H1 (cell line): ENCODE results near the gene FAF2. TPM values are rescaled to one million over a fixed set of nuclear protein-coding genes. Genes with fewer than 3 reads are reported as not detected.

ENCODE experiments used
- KDM5A ChIP-seq: fragments of 200-600 bp; IDR thresholded peaks from 2 replicates; pipeline ENCODE4 v1.7.1; 2012; ENCODE audit warnings: mild to moderate bottlenecking, low read length, inconsistent platforms, mixed read lengths
- POU5F1 ChIP-seq: IDR thresholded peaks from 2 replicates; pipeline ENCODE4 v1.6.1; 2011; ENCODE audit warnings: low read depth, mild to moderate bottlenecking, low read length, moderate library complexity
- polyA plus RNA-seq, 7 experiments: library from polyadenylated mRNA; depleted of rRNA in 3 of 7; stranded (reverse) in 5 of 7; unstranded in 2 of 7; fragments of >200 nt in 5 of 7; fragments of 200-250 nt in 2 of 7; gene quantifications; 1 replicate in 5 of 7; 2 replicates in 1 of 7; 4 replicates in 1 of 7; pipeline versions ENCODE4 v1.2.1 to v1.2.3, GENCODE V29; 2011 to 2013; ENCODE audit warnings: missing spikeins in 2 of 7, mixed read lengths in 2 of 7
- total RNA-seq: library from RNA; stranded (reverse); fragmentation: NEBNext Ultra II Directional; extraction: Animal tissue kit (Norgen Biotek cat#: 25700); gene quantifications from 2 replicates; pipeline ENCODE4 v1.2.1, GENCODE V29; 2021

FAF2 gene
- total and polyA plus RNA-seq, 2 of the 8 experiments (the other 6 are each of a cell fraction or from before 2014, with no cell fraction given) = 20.8 to 35.8 TPM

DNA sequence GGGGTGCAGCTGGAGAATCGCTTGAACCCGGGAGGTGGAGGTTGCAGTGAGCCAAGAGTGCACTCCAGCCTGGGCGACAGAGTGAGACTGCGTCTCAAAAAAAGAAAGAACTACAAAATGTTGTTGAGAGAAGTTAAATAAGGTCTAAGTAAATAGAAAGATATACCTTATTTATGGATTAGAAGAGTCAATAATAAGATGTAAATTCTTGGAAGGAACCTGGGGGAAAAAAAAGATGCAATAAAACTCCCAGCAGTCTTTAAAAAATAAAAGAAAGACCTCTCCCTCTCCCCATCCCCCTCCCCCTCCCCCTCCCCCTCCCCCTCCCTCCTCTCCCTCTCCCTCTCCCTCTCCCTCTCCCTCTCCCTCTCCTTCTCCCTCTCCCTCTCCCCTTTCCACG is 15.5 kb upstream of the FAF2 start (continued):
- TF ChIP-seq POU5F1 (no peak), KDM5A (no peak)
- TF ChIP-seq, all 59 proteins: peak for 0
